AG04450 (cell line): ENCODE results near the gene TM9SF1. TPM values are rescaled to one million over a fixed set of nuclear protein-coding genes. Genes with fewer than 3 reads are reported as not detected.

ENCODE experiments used
- CTCF ChIA-PET: fragments of 300-600, 350-600 bp; formaldehyde crosslinking; extraction: SDS; loops from one replicate; lab custom pipeline; 2022; ENCODE audit warnings: antibody characterized with exemption, inconsistent platforms; lab: Charles Lee
- POLR2A ChIA-PET: fragments of 350-600 bp; formaldehyde crosslinking; extraction: SDS; loops from one replicate; lab custom pipeline; 2021; ENCODE audit warnings: antibody characterized with exemption, inconsistent platforms; lab: Yijun Ruan, JAX
- DNase-seq: peaks from one replicate; pipeline ENCODE4 v3.0.0-alpha.2; 2011; ENCODE audit warnings: low read depth, low spot score
- H3K27ac ChIP-seq: one replicate; pipeline ENCODE4 v1.5.1; 2012; ENCODE audit warnings: low read depth, low read length, control low read depth
- H3K27me3 ChIP-seq: one replicate; pipeline ENCODE4 v1.6.0; 2012; ENCODE audit warnings: low read length; ENCODE audit not compliant: control insufficient read depth, insufficient read depth
- H3K4me3 ChIP-seq: 2 replicates; pipeline ENCODE4 v1.5.1; 2011; ENCODE audit warnings: mild to moderate bottlenecking, low read depth, low read length, control low read depth
- H3K9me3 ChIP-seq: 2 replicates; pipeline ENCODE4 v1.5.1; 2012; ENCODE audit warnings: low read length; ENCODE audit not compliant: control insufficient read depth, insufficient read depth
- CTCF ChIP-seq: IDR thresholded peaks from 2 replicates; pipeline ENCODE4 v1.5.1; 2011; ENCODE audit warnings: low read depth, low read length, control low read depth, inconsistent platforms
- polyA plus RNA-seq: library from polyadenylated mRNA; depleted of rRNA; stranded (reverse); fragments of >200 nt; gene quantifications from 2 replicates; pipeline ENCODE4 v1.2.3, GENCODE V29; 2011

TM9SF1 gene
- polyA plus RNA-seq, 1 experiment: 44.9 TPM

- ChIA-PET CTCF (interaction anchor here (0.9 to 1.1 kb wide), 2 partner anchors 29 to 53 kb away, joined by 3 read pairs; partner anchors contain the start of gene IRF9), POLR2A (no interaction called here)
- H3K4me3 ChIP-seq: no peak overlapping the region
- TF ChIP-seq CTCF: no peak
- H3K27me3 ChIP-seq: no peaks in the 10 kb centered on the region
- DNase-seq: no peak
- H3K9me3 ChIP-seq: no peaks in the 10 kb centered on the region; the same call in 1 of the 2 replicates
- no peak overlapping the region for H3K27ac ChIP-seq
Observed at GRCh38 chr14:24190416-24190815, 4.8 kb downstream of the TM9SF1 start.

GRCh38 chr14:24189460-24189859 is 5.8 kb downstream of the TM9SF1 start:
- ChIA-PET CTCF (interaction anchor here (0.9 to 1.0 kb wide), 2 partner anchors 54 to 81 kb away, joined by 3 read pairs; no protein-coding TSS in a partner anchor), POLR2A (interaction anchor here (1.5 kb wide), 1 partner anchor 24 kb away, joined by 9 read pairs; the partner anchor contains the start of gene CHMP4A)
- Histone ChIP-seq H3K4me3 (no peak overlapping the region), H3K27me3 (no peaks in the 10 kb centered on the region), H3K27ac (peak overlapping the region; percentile 47), H3K9me3 (no peaks in the 10 kb centered on the region; the same call in 1 of the 2 replicates)
- TF ChIP-seq CTCF: no peak
- DNase-seq: no peak

GRCh38 chr14:24189059-24189375 is 6.2 kb downstream of the TM9SF1 start:
- Histone ChIP-seq H3K27ac (peak overlapping the region; percentile 47), H3K9me3 (no peaks in the 10 kb centered on the region; the same call in 1 of the 2 replicates), H3K27me3 (no peaks in the 10 kb centered on the region), H3K4me3 (peak overlapping the region; percentile 31; the same call in 1 of the 2 replicates)
- no peak for TF ChIP-seq CTCF
- DNase-seq: no peak
- CTCF ChIA-PET: interaction anchor here (0.6 to 2.7 kb wide), 3 partner anchors 28 to 80 kb away, joined by 3 to 10 read pairs (median 3); partner anchors contain the start of gene IRF9
- POLR2A ChIA-PET: interaction anchor here (1.1 to 1.5 kb wide), 2 partner anchors 9 to 25 kb away, joined by 4 to 9 read pairs; partner anchors contain the start of gene CHMP4A

- Histone ChIP-seq H3K4me3 (peak within 1 kb of the TSS; percentile 85), H3K27me3 (no peaks in the 10 kb centered on the region), H3K9me3 (no peaks in the 10 kb centered on the region; the same call in 1 of the 2 replicates), H3K27ac (peak within 1 kb of the TSS; percentile 77)
- POLR2A ChIA-PET: interaction anchor here (0.8 to 1.5 kb wide), 4 partner anchors 7 to 178 kb away, joined by 3 to 9 read pairs (median 4); partner anchors contain the start of genes CHMP4A and TM9SF1
- peak; percentile 94 for DNase-seq
- CTCF ChIA-PET: interaction anchor here (0.6 to 2.7 kb wide), 2 partner anchors 28 to 46 kb away, joined by 3 to 10 read pairs; partner anchors contain the start of gene IRF9
- TF ChIP-seq CTCF: no peak
Observed at GRCh38 chr14:24188251-24189058, 6.8 kb downstream of the TM9SF1 start, which contains the start of gene IPO4. Gene IPO4 (minus strand): TSS chr14:24188816. CDS start chr14:24188787, 29 bp downstream.
